GM12878 (cell line): ENCODE results near the gene AKT1S1. TPM values are rescaled to one million over a fixed set of nuclear protein-coding genes. Genes with fewer than 3 reads are reported as not detected.
A peak's percentile ranks its signal among the peaks of the same experiment; 100 is the strongest.

Source experiments
- BCLAF1 ChIP-seq: fragments of 450-650 bp; IDR thresholded peaks from 2 replicates; pipeline ENCODE4 v1.6.1; 2017; ENCODE audit warnings: antibody characterized with exemption, mild to moderate bottlenecking, moderate library complexity
- BHLHE40 ChIP-seq, 2 experiments: fragments of 450-650 bp in 1 of 2; IDR thresholded peaks; 2 replicates each; pipeline ENCODE4 v1.6.1; 2011 to 2017; ENCODE audit warnings: low read depth in 2 of 2, borderline replicate concordance in 1 of 2, improper control_type of control experiment in 1 of 2, low read length in 1 of 2, mild to moderate bottlenecking in 1 of 2
- CBFB ChIP-seq: IDR thresholded peaks from 2 replicates; pipeline ENCODE4 v1.6.1; 2016; ENCODE audit warnings: antibody characterized with exemption, low read depth
- CHD2 ChIP-seq: IDR thresholded peaks from 2 replicates; pipeline ENCODE4 v1.6.1; 2011; ENCODE audit warnings: low read depth, low read length, improper control_type of control experiment, borderline replicate concordance
- CREB1 ChIP-seq: IDR thresholded peaks from 2 replicates; pipeline ENCODE4 v1.6.1; 2012; ENCODE audit warnings: low read depth, mild to moderate bottlenecking, inconsistent platforms
- CUX1 ChIP-seq: IDR thresholded peaks from 2 replicates; pipeline ENCODE4 v1.6.1; 2012; ENCODE audit warnings: improper control_type of control experiment, low read depth, low read length; ENCODE audit not compliant: insufficient replicate concordance
- GABPA ChIP-seq: IDR thresholded peaks from 2 replicates; pipeline ENCODE4 v1.6.1; 2014; ENCODE audit warnings: antibody characterized with exemption, low read depth, mild to moderate bottlenecking, inconsistent platforms
- PAX5 ChIP-seq: IDR thresholded peaks from 2 replicates; pipeline ENCODE4 v1.6.1; 2011; ENCODE audit warnings: low read depth, low read length, borderline replicate concordance
- PAX8 ChIP-seq: fragments of 450-650 bp; IDR thresholded peaks from 2 replicates; pipeline ENCODE4 v1.6.1; 2017; ENCODE audit warnings: mild to moderate bottlenecking, moderate library complexity
- POLR2AphosphoS5 ChIP-seq: IDR thresholded peaks from 2 replicates; pipeline ENCODE4 v1.6.1; 2011; ENCODE audit warnings: mild to moderate bottlenecking, low read length, inconsistent platforms
- RFX5 ChIP-seq: IDR thresholded peaks from 2 replicates; pipeline ENCODE4 v1.6.1; 2011; ENCODE audit warnings: low read depth, low read length, improper control_type of control experiment
- SMAD1 ChIP-seq: fragments of 450-650 bp; IDR thresholded peaks from 2 replicates; pipeline ENCODE4 v1.6.1; 2018; ENCODE audit warnings: mild to moderate bottlenecking, low read depth; ENCODE audit not compliant: partially characterized antibody
- SP1 ChIP-seq: IDR thresholded peaks from one replicate; pipeline ENCODE4 v1.6.1; 2011; ENCODE audit warnings: low read depth, low read length
- SRF ChIP-seq, 2 experiments: IDR thresholded peaks; 2 replicates each; pipeline ENCODE4 v1.6.1; 2011; ENCODE audit warnings: low read depth in 2 of 2, low read length in 2 of 2, mild to moderate bottlenecking in 1 of 2, moderate library complexity in 1 of 2
- polyA plus RNA-seq, 11 experiments: library from polyadenylated mRNA; depleted of rRNA in 4 of 11; unstranded in 6 of 11; stranded (reverse) in 5 of 11; fragments of >200 nt; fragmentation: Nextera tagmentation in 4 of 11; fragmentation: Illumina TruSeq in 1 of 11; extraction: Ambion mirVana in 4 of 11; extraction: Trizol in 1 of 11; gene quantifications; 1 replicate in 1 of 11; 2 replicates in 10 of 11; pipeline versions ENCODE4 v1.2.1 to v1.2.3, GENCODE V29; 2011 to 2016; ENCODE audit warnings: inconsistent platforms in 2 of 11, missing spikeins in 2 of 11, low read depth in 1 of 11
- total RNA-seq, 4 experiments: library from RNA; depleted of rRNA in 3 of 4; stranded (reverse); fragments of >200 nt in 3 of 4; fragmentation: Illumina TruSeq in 1 of 4; extraction: Trizol in 1 of 4; gene quantifications; 2 replicates each; pipeline versions ENCODE4 v1.2.1 to v1.2.3, GENCODE V29; 2013 to 2021

The AKT1S1 gene
- total and polyA plus RNA-seq, 10 of the 15 experiments (the other 5 are each of a cell fraction or from before 2014, with no cell fraction given) = 0.43 to 23.0 (median 12.3) TPM

- no peak for TF ChIP-seq CUX1
- peak; percentile 61; the same call in 1 of the 2 replicates for TF ChIP-seq CHD2
- TF ChIP-seq PAX8 = no peak
- TF ChIP-seq CREB1 = peak; percentile 96
- TF ChIP-seq BCLAF1 = peak; percentile 88
- peak; percentile 94 to 97 for TF ChIP-seq BHLHE40 (IDR thresholded peaks at IDR 0.05; ENCODE audit: borderline replicate concordance in 1 of 2, low read depth in 2 of 2, low read length in 1 of 2)
- TF ChIP-seq GABPA = no peak
- TF ChIP-seq SMAD1 = peak; percentile 21
- TF ChIP-seq CBFB = no peak
- TF ChIP-seq POLR2AphosphoS5 = peak; percentile 73
- TF ChIP-seq RFX5 = no peak
- TF ChIP-seq PAX5 = peak; percentile 66
- TF ChIP-seq SP1 = peak; percentile 89
- TF ChIP-seq SRF (IDR thresholded peaks at IDR 0.05; ENCODE audit: low read depth in 2 of 2, low read length in 2 of 2) = peak; percentile 24 to 73; a peak in 1 of 4 replicates
Observed at GRCh38 chr19:49850487-49851342, 26.4 kb downstream of the AKT1S1 start, which contains the start of gene PTOV1 (continued).
